Lung (tissue), 16 donors: ENCODE results near the gene USP31. TPM values are rescaled to one million over a fixed set of nuclear protein-coding genes. Genes with fewer than 3 reads are reported as not detected.

Experiments
- ATAC-seq: fragments of 200-7000 bp; cut with Tn5 transposase; one replicate; pipeline ENCODE4 v1.9.1; 2020; ENCODE audit warnings: moderate number of reproducible peaks; ENCODE audit not compliant: insufficient read depth, low FRiP score
- DNase-seq, 3 donors: peaks; one replicate each; pipeline ENCODE4 v3.0.0-alpha.2; 2013 to 2017
- H3K27ac ChIP-seq, 2 donors: one replicate each; pipeline ENCODE4 v1.5.1; 2013; ENCODE audit warnings: mild to moderate bottlenecking in 2 of 2, moderate library complexity in 2 of 2, control low read depth in 1 of 2, inconsistent platforms in 1 of 2, low read depth in 1 of 2, low read length in 1 of 2
- H3K27me3 ChIP-seq, 3 donors: one replicate each; pipeline ENCODE4 v1.5.1; 2013; ENCODE audit warnings: low read length in 2 of 3; ENCODE audit not compliant: control insufficient read depth in 3 of 3, insufficient read depth in 3 of 3
- H3K36me3 ChIP-seq, 4 donors: one replicate each; pipeline ENCODE4 v1.5.1; 2013; ENCODE audit warnings: low read length in 4 of 4, mild to moderate bottlenecking in 1 of 4, moderate library complexity in 1 of 4; ENCODE audit not compliant: control insufficient read depth in 4 of 4, insufficient read depth in 4 of 4
- H3K4me1 ChIP-seq, 5 donors: one replicate each; pipeline ENCODE4 v1.5.1; 2013; ENCODE audit warnings: low read length in 5 of 5, mild to moderate bottlenecking in 2 of 5, moderate library complexity in 1 of 5; ENCODE audit not compliant: control insufficient read depth in 5 of 5, insufficient read depth in 5 of 5
- H3K4me3 ChIP-seq: one replicate; pipeline ENCODE4 v1.5.1; 2013; ENCODE audit warnings: mild to moderate bottlenecking, control low read depth, moderate library complexity
- H3K9ac ChIP-seq, 2 donors: one replicate each; pipeline ENCODE4 v1.5.1; 2013; ENCODE audit warnings: low read length in 2 of 2, control low read depth in 1 of 2; ENCODE audit not compliant: insufficient read depth in 1 of 2
- H3K9me3 ChIP-seq, 4 donors: one replicate each; pipeline ENCODE4 v1.5.1; 2013; ENCODE audit warnings: low read length in 3 of 4, mild to moderate bottlenecking in 1 of 4, moderate library complexity in 1 of 4; ENCODE audit not compliant: control insufficient read depth in 4 of 4, insufficient read depth in 3 of 4
- CTCF ChIP-seq: IDR thresholded peaks from 2 replicates; pipeline ENCODE4 v1.5.1; 2012; ENCODE audit warnings: mild to moderate bottlenecking; ENCODE audit errors: control extremely low read depth, extremely low read depth
- WGBS, 2 donors: extraction: QIAGEN DNeasy Blood & Tissue Kit; methylation state at CpG; one replicate each; pipeline ENCODE4 v1.1.7; 2013; 5-methylcytosine and 5-hydroxymethylcytosine counted together
- long read RNA-seq, 5 donors: transcript quantifications; one replicate each; lab custom pipeline, GENCODE V29; 2026
- polyA plus RNA-seq, 2 donors: library from polyadenylated mRNA; stranded (reverse); fragments of 200-250 nt; gene quantifications; one replicate each; pipeline ENCODE4 v1.2.1, GENCODE V29; 2013
- total RNA-seq, 2 donors: library from RNA; depleted of rRNA in 1 of 2; stranded (reverse); fragments of >200 nt in 1 of 2; gene quantifications; one replicate each; pipeline ENCODE4 v1.2.1, GENCODE V29; 2014 to 2021
- donor health status: control.
- donor health status: control.
- donor health status: Bipolar disorder and iron deficiency.
- donor health status: healthy.
- donor health status: DM: yes; HTN: yes; CAD: no.

Gene USP31
- total RNA-seq (10 to 100 TPM; 14.1 to 26.3 TPM), polyA plus RNA-seq (1 to 10 TPM; 3.4 to 6.0 TPM)
- long read RNA-seq, donor 1, partial matches to known transcripts = 0 of 1 reads
- long read RNA-seq, donor 1, other reads (novel, unspliced or antisense) = 0 of 1 reads
- long read RNA-seq, donor 2 = 0 reads
- long read RNA-seq, donor 3 = 0 reads
- long read RNA-seq, donor 4 = 0 reads
- long read RNA-seq, donor 5, partial matches to known transcripts = 9 of 11 reads
- long read RNA-seq, donor 5, other reads (novel, unspliced or antisense) = 0 of 11 reads

- WGBS, 2 donors = 1% methylated on average over 44 to 75 of the region's 75 CpGs
- ATAC-seq = peak; percentile 96
- H3K4me3 ChIP-seq = peak within 1 kb of the TSS; percentile 92
- H3K9me3 ChIP-seq = no peaks in the 10 kb centered on the region
- peaks cover 4 to 10% (median 6%) of the 10 kb centered on the region in 5 donors for H3K4me1 ChIP-seq
- peak within 1 kb of the TSS; percentile 83 to 93 for H3K27ac ChIP-seq
- no peaks in the 10 kb centered on the region for H3K36me3 ChIP-seq
- DNase-seq = peak; percentile 95 to 97 (median 95)
- H3K9ac ChIP-seq = peak within 1 kb of the TSS in 1 of 2 donors; percentile 24
- TF ChIP-seq CTCF = no peak
- H3K27me3 ChIP-seq = no peaks in the 10 kb centered on the region
Observed at GRCh38 chr16:23149267-23149992, at the start of gene USP31. Gene USP31 (minus strand): TSS chr16:23149452. CDS start chr16:23149270, 182 bp downstream.

GRCh38 chr16:23196539-23196938, 47.3 kb upstream of the USP31 start:
- H3K27me3 ChIP-seq = no peaks in the 10 kb centered on the region
- H3K9ac ChIP-seq = no peak overlapping the region
- TF ChIP-seq CTCF = no peak
- no peaks in the 10 kb centered on the region for H3K9me3 ChIP-seq
- H3K36me3 ChIP-seq = no peaks in the 10 kb centered on the region
- H3K4me3 ChIP-seq = no peak overlapping the region
- ATAC-seq (no peak), DNase-seq (no peak)
- H3K4me1 ChIP-seq = peaks cover 0 to 7% (median 0%) of the 10 kb centered on the region in 5 donors
- WGBS, 2 donors = 55 to 64% methylated on average over 5 of the region's 5 CpGs
- no peak overlapping the region for H3K27ac ChIP-seq

GRCh38 chr16:23195366-23195978, 46.2 kb upstream of the USP31 start:
- Histone ChIP-seq H3K36me3 (no peaks in the 10 kb centered on the region), H3K27ac (no peak overlapping the region), H3K27me3 (no peaks in the 10 kb centered on the region), H3K4me1 (peaks cover 0 to 7% (median 0%) of the 10 kb centered on the region in 5 donors), H3K9ac (no peak overlapping the region), H3K9me3 (no peaks in the 10 kb centered on the region), H3K4me3 (no peak overlapping the region)
- 48 to 55% methylated on average over 3 of the region's 3 CpGs for WGBS, 2 donors
- TF ChIP-seq CTCF = no peak
- ATAC-seq (no peak), DNase-seq (no peak)
